ENCODE measurements around the gene GBE1.

- TF ChIP-seq YY1 (IDR thresholded peaks at IDR 0.05; ENCODE audit: insufficient read depth, insufficient read length) (no peak), SUZ12 (IDR thresholded peaks at IDR 0.05; ENCODE audit: extremely low read depth, insufficient read depth, insufficient read length) (no peak), ZNF274 (IDR thresholded peaks at IDR 0.05; ENCODE audit: low read depth, low read length) (no peak)
Observed at GRCh38 chr3:81689617-81690016, 71.8 kb downstream of the GBE1 start.
